WTC11 (cell line): ENCODE measurements around the gene ERC2.

Experiments used
- ATF2 ChIP-seq: sonication (generic); formaldehyde crosslinking; IDR thresholded peaks from 2 replicates; pipeline ENCODE4 v1.8.1; 2022; ENCODE audit warnings: low read depth, missing genetic modification reagents, borderline replicate concordance
- ATF3 ChIP-seq: sonication (generic); formaldehyde crosslinking; conservative IDR thresholded peaks from 2 replicates; pipeline ENCODE4 v1.8.1; 2022; ENCODE audit warnings: mild to moderate bottlenecking, missing genetic modification reagents
- CTCF ChIP-seq: fragments of 200-600 bp; IDR thresholded peaks from 2 replicates; pipeline ENCODE4 v1.8.0; 2022; ENCODE audit warnings: antibody characterized with exemption
- HMGXB4 ChIP-seq: sonication (generic); formaldehyde crosslinking; IDR thresholded peaks from 2 replicates; pipeline ENCODE4 v1.8.1; 2023; ENCODE audit warnings: mild to moderate bottlenecking, moderate library complexity, missing genetic modification reagents
- ZBTB21 ChIP-seq: sonication (generic); formaldehyde crosslinking; IDR thresholded peaks from 2 replicates; pipeline ENCODE4 v1.8.1; 2023; ENCODE audit warnings: mild to moderate bottlenecking, missing genetic modification reagents, borderline replicate concordance
- ZNF232 ChIP-seq: sonication (generic); formaldehyde crosslinking; IDR thresholded peaks from 2 replicates; pipeline ENCODE4 v1.8.0; 2022; ENCODE audit warnings: mild to moderate bottlenecking, missing genetic modification reagents

- no peak for TF ChIP-seq ZNF232 (CRISPR knock-in tag)
- no peak for TF ChIP-seq CTCF
- TF ChIP-seq ZBTB21 (CRISPR knock-in tag) = no peak
- no peak for TF ChIP-seq ATF2 (CRISPR knock-in tag)
- TF ChIP-seq HMGXB4 (CRISPR knock-in tag) = no peak
- TF ChIP-seq ATF3 = no peak
Measured at GRCh38 chr3:56363720-56364119, 104.5 kb downstream of the ERC2 start.
